ENCODE data around the gene BAIAP2L1.
"Not testable (repeated sequence)": the region's sequence is repeated elsewhere in the genome, so short reads cannot be mapped to it uniquely, and the experiment has no call there.

BAIAP2L1 gene

DNA sequence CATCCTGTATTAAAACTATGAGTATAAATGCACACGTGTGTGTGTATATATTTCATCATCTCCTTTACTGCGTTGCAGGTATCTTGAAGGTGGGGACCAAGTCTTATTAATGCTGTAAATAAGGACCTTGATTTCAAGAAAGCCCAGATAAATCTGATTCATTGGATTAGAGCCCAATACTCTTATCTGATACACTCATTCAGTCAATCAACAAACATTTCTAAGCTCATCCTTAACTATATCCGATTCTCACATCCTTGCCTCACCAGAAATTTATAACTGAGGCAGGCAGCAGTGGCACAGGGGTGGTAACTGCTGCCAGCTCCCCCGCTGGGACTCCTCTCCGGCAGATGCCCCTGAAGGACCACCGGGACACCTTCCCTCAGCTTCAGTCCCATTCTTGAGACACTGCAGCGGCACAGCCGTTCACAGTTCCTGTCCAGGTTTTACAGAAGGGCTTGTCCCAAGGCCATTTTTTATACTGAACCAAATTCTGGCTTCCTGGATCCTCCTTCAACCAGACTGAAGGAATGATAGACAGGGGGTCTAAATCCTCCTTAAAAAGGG, 65.4 kb downstream of the BAIAP2L1 start:
- in situ Hi-C loops (cut with MboI; ENCODE audit: low sequenced_read_pairs), result no loop called here

DNA sequence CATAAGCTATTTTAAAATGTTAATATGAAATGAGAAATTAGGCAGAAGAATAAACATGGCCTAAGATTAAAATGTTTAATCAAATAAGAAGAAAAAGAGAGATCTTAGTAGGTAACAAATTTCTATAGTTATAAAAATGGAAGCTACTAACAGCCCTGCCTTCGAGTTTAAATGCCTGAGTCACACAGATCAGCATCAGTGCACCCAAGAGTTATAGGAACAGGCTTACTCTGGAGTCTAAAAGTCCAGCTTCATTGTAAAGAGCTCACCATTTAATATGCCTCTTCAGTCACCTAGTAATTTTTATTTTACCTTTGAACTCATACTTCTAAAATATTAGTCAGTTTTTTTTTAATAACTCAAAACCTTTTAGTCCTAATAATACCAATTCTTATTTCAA, 66.8 kb downstream of the BAIAP2L1 start:
- in situ Hi-C loops (cut with MboI; ENCODE audit: low sequenced_read_pairs), result no loop called here

More for the DNA sequence above, 65.4 kb downstream of the BAIAP2L1 start:
- no peak overlapping the region for H3K4me3 ChIP-seq
- H3K4me1 ChIP-seq, result no peaks in the 10 kb centered on the region
- no peaks in the 10 kb centered on the region for H3K27me3 ChIP-seq (ENCODE audit: low read depth)
- no peak for DNase-seq (ENCODE audit: low spot score in 2 of 2)
- H3K9me3 ChIP-seq, result 0 out of 2 replicates have a peak, but pooled peaks cover 2% of the 10 kb centered on the region
- no peaks in the 10 kb centered on the region for H3K36me3 ChIP-seq (replicated peaks)

DNA sequence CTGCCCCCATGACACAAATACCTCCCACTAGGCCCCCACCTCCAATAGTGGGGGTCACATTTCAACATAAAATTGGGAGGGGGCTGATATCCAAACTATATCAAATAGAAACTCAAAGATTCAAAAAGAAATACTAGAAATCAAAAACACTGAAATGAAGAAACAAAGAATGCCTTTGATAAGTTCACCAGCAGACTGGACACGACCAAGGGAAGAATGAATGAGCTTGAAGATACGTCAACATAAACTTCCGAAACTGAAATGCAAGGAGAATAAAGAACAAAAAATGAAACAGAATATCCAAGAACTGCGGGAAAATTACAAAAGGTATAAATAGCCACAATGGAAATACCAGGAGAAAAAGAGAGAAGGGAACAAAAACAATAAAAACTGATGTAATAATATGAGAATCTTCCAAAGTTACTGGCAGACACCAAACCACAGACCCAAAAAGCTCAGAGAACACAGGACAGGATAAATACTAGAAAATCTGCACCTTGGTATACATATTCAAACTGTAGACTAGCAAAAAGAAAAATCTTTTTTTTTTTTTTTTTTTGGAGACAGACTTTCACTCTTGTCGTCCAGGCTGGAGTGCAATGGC, 69.9 kb downstream of the BAIAP2L1 start:
- Histone ChIP-seq H3K9me3 (0 out of 2 replicates have a peak, but pooled peaks cover 2% of the 10 kb centered on the region), H3K4me1 (no peaks in the 10 kb centered on the region), H3K27me3 (ENCODE audit: low read depth) (no peaks in the 10 kb centered on the region), H3K36me3 (replicated peaks) (no peaks in the 10 kb centered on the region), H3K4me3 (no peak overlapping the region)
- no peak for DNase-seq (ENCODE audit: low spot score in 2 of 2)
- in situ Hi-C loops (cut with MboI; ENCODE audit: low sequenced_read_pairs), result no loop called here

More for the DNA sequence above, 66.8 kb downstream of the BAIAP2L1 start:
- Histone ChIP-seq H3K27me3 (ENCODE audit: low read depth) (no peaks in the 10 kb centered on the region), H3K4me3 (no peak overlapping the region), H3K4me1 (no peaks in the 10 kb centered on the region), H3K9me3 (0 out of 2 replicates have a peak, but pooled peaks cover 2% of the 10 kb centered on the region), H3K36me3 (replicated peaks) (no peaks in the 10 kb centered on the region)
- no peak for DNase-seq (ENCODE audit: low spot score in 2 of 2)

DNA sequence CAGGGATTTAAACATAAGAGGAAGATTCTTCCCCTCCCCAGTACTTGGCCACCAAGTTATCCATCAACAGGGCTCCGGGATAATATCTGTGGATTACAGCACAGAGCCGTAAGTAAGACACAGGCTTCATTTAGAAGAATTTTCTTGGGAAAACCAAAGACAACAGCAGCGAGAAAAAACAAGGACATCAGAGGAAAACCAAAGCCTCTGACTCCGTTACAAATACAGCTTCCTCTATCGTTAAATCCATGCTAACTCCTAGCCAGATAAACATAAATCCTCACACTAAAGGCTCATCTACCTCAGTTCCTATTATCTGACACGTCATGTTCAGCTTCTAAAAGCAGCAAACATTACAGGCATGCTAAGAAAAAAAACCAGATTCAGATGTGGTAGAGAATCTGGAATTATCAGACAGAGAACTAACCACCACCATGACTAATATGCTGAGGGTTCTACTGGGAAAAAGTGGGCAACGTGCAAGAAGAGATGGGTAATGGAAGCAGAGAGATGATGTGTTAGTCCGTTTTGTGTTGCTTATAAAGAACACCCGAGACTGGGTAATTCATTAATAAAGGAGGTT, 71.0 kb downstream of the BAIAP2L1 start:
- in situ Hi-C loops (cut with MboI; ENCODE audit: low sequenced_read_pairs), result no loop called here
- DNase-seq (ENCODE audit: low spot score in 2 of 2), result no peak

DNA sequence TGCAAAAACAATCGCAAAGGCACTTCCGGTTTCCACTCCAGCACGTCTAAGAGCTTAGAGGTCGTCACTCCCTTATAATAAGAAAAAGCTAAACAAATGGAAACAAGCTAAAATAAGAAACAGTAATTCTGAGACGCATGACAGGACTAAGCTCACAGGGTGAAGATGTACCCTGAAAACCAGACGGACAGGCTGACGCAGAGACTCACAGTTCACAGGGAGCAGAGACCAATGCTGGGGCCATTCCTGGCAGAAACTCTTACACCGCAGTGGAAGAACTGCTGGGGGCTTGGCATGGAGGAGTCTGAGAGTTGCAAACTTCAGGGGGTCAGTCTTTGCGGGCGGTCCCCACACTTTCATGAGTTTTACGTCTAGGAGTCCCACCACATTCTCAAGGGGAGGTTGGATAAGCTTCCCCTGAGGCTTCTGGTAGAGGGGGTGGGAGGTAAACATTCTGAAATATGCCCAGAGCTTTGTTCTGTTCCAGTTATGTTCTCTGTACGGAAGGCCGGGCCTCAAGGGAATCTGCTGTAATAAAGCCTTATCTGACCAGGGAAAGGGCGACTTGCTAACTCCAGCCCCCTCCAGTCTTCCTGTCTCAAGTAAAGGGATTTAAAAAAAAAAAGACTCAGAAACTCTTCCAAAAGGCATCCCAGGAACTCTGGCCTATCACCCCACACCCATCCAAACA, 71.6 kb downstream of the BAIAP2L1 start:
- H3K4me1 ChIP-seq, result no peaks in the 10 kb centered on the region
- in situ Hi-C loops (cut with MboI; ENCODE audit: low sequenced_read_pairs), result no loop called here
- H3K27me3 ChIP-seq (ENCODE audit: low read depth), result no peaks in the 10 kb centered on the region
- no peaks in the 10 kb centered on the region for H3K36me3 ChIP-seq (replicated peaks)
- no peak overlapping the region for H3K4me3 ChIP-seq
- 0 out of 2 replicates have a peak, but pooled peaks cover 2% of the 10 kb centered on the region for H3K9me3 ChIP-seq
- no peak for DNase-seq (ENCODE audit: low spot score in 2 of 2)

More for the DNA sequence above, 71.0 kb downstream of the BAIAP2L1 start:
- H3K9me3 ChIP-seq, result 0 out of 2 replicates have a peak, but pooled peaks cover 2% of the 10 kb centered on the region
- no peaks in the 10 kb centered on the region for H3K36me3 ChIP-seq (replicated peaks)
- H3K4me3 ChIP-seq, result no peak overlapping the region
- no peaks in the 10 kb centered on the region for H3K27me3 ChIP-seq (ENCODE audit: low read depth)
- H3K4me1 ChIP-seq, result no peaks in the 10 kb centered on the region

DNA sequence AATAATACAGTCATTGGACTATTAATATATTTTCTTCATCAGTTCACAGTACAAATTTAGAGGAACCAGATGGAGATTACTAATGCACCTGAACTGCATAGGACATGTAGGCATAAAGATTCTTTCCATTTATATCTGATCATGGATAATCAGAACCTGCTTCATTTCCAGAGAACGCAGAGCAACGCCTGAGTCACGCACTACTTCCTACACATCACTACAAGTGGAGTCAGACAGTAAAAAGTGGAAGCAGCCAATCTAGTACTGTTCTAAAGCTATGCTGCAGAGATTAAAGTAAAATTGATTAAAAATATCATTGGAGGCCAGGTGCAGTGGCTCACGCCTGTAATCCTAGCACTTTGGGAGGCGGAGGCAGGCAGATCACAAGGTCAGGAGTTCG, 76.1 kb downstream of the BAIAP2L1 start:
- Histone ChIP-seq H3K9me3 (no peaks in the 10 kb centered on the region), H3K4me1 (no peaks in the 10 kb centered on the region), H3K36me3 (replicated peaks) (no peaks in the 10 kb centered on the region), H3K27me3 (ENCODE audit: low read depth) (no peaks in the 10 kb centered on the region), H3K4me3 (no peak overlapping the region)
- DNase-seq (ENCODE audit: low spot score in 2 of 2), result no peak
- in situ Hi-C loops (cut with MboI; ENCODE audit: low sequenced_read_pairs), result no loop called here

DNA sequence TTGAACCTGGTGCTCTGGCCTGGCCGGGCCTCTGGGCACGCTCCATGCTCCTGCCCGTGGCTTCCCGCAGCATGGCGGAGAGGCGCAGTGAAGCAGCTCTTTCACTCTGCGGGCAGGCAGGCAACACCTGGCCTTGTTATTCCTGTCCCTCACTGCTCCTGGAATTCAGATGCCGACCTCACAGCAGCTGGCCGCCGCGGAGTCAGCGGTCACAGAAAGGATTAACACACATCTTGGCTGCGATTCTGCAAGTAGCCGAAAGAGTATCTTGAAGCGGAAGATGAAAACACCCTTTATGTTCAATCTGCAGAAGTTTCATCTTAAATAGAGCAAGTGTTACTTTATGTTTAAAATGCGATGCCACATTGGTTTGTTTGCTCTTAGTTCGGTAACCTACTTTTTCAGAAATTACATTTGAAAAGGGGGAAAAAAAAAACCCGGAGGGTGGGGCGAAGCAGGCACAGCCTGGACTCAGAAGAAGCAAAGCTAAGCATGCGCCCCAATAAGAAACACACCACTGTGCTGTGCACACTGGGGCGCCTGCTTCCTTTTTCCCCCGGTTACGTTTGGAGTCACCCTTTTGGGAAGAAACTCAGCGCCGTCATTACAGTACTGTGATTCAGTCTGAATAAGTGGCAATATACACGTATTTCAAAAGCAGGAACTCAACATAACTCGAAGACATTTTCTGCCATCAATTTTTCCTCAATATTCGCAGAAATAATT, 77.1 kb downstream of the BAIAP2L1 start:
- Histone ChIP-seq H3K36me3 (replicated peaks) (no peaks in the 10 kb centered on the region), H3K27me3 (ENCODE audit: low read depth) (no peaks in the 10 kb centered on the region), H3K4me3 (no peak overlapping the region), H3K9me3 (no peaks in the 10 kb centered on the region), H3K4me1 (no peaks in the 10 kb centered on the region)
- in situ Hi-C loops (cut with MboI; ENCODE audit: low sequenced_read_pairs), result no loop called here
- no peak for DNase-seq (ENCODE audit: low spot score in 2 of 2)

DNA sequence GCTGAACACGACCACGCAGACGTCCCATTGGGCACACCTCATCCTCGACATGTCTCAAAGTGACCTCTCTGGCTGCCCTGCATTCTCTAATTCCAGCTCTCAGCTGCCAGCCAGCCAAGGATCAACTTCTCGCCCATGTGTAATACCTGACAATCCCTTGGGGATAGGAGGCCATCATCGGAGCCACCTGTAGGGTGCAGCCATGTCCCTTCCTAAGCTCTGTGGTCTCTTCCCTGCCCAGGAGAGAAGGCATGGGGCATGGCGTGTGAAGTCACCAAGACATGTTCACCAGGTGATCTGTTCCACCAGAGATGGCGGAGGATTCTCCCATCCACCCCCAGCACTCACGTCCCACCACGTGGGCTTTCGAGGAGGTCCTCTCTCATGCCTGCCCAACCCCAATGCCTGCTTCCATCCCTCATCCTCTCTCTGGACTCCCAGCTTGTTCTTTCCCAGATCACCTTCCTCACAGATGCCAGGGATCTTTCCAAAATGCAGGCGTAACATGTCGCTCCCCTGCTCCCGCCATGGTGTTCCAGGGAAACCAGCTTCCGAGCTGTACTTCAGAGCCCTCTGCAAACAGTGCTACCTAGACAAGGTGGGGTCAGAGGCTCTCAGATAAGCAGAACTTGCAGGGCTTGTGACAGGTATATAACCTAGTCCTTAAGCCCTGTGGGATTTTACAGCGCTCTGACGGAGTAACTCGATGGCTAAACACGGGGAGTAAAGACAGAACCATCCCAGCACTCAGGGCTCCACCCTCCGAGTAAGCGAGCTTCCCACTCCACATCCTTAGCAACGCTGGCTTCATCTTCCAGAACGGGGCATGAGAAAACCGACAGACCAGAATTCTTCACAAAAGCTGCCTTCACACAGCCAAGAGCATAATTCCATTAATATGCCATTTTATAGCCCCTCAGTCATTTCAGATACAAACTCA, 78.3 kb downstream of the BAIAP2L1 start:
- in situ Hi-C loops (cut with MboI; ENCODE audit: low sequenced_read_pairs), result no loop called here
- no peaks in the 10 kb centered on the region for H3K36me3 ChIP-seq (replicated peaks)
- H3K27me3 ChIP-seq (ENCODE audit: low read depth), result no peaks in the 10 kb centered on the region
- no peaks in the 10 kb centered on the region for H3K4me1 ChIP-seq
- DNase-seq (ENCODE audit: low spot score in 2 of 2), result no peak
- H3K9me3 ChIP-seq, result no peaks in the 10 kb centered on the region
- H3K4me3 ChIP-seq, result no peak overlapping the region

DNA sequence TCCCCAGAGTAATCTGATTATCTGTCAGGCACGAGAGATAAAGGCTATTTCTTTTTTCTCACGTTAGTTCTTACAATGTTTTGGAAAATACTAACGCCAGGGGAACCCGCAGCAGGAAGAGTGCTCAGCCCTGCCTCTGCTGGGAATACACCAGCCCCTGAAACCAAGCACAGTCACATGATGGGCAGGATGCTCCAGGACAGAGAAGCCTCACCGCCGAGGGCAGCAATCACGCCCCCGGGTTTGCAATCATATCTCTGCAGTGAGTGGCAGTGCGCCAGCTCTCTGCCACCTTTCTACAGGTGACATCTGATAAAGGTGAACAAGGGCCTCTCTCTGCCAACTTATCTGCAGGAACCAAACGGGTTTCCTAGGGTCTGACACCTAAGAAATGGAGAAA, 79.6 kb downstream of the BAIAP2L1 start:
- Histone ChIP-seq H3K9me3 (no peaks in the 10 kb centered on the region), H3K4me1 (no peaks in the 10 kb centered on the region), H3K4me3 (no peak overlapping the region), H3K27me3 (ENCODE audit: low read depth) (no peaks in the 10 kb centered on the region), H3K36me3 (replicated peaks) (peaks cover under 1% of the 10 kb centered on the region; the same call in 1 of the 2 replicates)
- in situ Hi-C loops (cut with MboI; ENCODE audit: low sequenced_read_pairs), result no loop called here
- no peak for DNase-seq (ENCODE audit: low spot score in 2 of 2)

DNA sequence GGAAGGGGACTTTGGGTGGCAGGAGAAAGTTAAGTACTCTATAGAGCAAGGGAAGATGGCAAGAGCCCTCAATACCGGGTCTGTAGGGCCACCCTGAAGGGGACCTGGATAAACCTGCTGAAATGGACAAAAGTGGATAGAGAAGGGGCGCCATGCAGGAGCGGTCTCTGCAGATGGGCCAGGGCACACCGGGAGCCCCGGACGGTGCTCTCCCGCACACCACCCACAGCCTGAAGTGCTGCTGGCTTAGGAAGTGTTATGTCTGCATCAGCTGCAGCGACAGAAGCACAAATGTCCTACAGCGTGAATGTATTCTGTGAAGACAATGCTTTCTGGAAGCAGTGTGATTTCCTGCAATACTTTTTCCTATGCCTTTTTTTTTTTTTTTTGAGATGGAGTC, 81.7 kb downstream of the BAIAP2L1 start:
- Histone ChIP-seq H3K27me3 (ENCODE audit: low read depth) (no peaks in the 10 kb centered on the region), H3K9me3 (no peaks in the 10 kb centered on the region), H3K4me3 (no peak overlapping the region), H3K36me3 (replicated peaks) (peaks cover 8% of the 10 kb centered on the region; the same call in 1 of the 2 replicates), H3K4me1 (no peaks in the 10 kb centered on the region)
- in situ Hi-C loops (cut with MboI; ENCODE audit: low sequenced_read_pairs), result no loop called here
- no peak for DNase-seq (ENCODE audit: low spot score in 2 of 2)

DNA sequence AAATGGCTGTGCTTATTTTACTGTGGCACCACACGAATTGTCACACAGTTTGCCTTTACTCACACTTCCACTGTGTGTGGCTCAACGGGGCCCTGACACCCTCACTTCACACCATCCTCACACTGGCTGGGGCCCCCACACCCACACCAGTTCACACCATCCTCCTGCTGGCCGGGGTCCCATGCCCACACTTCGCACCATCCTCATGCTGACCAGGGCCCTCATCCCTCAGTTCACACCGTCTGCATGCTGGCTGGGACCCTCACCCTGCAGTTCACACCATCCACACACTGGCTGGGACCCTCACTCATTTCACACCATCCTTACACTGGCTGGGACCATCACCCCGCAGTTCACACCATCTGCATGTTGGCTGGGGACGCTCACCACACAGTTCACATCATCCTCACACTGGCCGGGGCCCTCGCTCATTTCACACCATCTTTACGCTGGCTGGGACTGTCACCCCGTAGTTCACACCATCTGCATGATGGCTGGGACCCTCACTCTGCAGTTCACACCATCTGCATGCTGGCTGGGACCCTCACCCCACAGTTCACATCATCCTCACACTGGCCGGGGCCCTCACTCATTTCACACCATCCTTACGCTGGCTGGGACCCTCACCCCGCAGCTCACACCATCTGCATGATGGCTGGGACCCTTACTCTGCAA, 83.4 kb downstream of the BAIAP2L1 start:
- Histone ChIP-seq H3K27me3 (ENCODE audit: low read depth) (no peaks in the 10 kb centered on the region), H3K4me3 (no peak overlapping the region), H3K4me1 (no peaks in the 10 kb centered on the region), H3K9me3 (no peaks in the 10 kb centered on the region), H3K36me3 (replicated peaks) (peaks cover 8% of the 10 kb centered on the region; the same call in 1 of the 2 replicates)
- in situ Hi-C loops (cut with MboI; ENCODE audit: low sequenced_read_pairs), result no loop called here
- DNase-seq (ENCODE audit: low spot score in 2 of 2), result no peak

DNA sequence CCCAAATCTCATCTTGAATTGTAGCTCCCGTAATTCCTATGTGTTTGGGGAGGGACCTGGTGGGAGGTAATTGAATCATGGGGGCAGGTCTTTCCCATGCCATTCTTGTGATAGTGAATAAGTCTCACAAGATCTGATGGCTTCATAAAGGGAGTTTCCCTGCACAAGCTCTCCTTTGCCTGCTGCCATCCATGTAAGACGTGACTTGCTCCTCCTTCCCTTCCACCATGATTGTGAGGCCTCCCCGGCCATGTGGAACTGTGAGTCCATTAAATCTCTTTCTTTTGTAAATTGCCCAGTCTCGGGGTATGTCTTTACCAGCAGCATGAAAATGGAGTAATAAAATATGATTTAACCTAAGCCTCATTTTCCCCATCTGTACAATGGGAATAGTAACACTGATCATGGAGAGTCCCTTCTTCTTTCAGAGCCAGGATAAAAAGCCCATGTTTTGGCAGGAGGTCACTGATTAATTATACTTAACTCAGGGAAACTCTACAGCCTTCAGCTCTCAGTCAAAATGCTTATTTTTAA, 84.8 kb downstream of the BAIAP2L1 start:
- H3K4me3 ChIP-seq; H3K36me3 ChIP-seq (replicated peaks); H3K27me3 ChIP-seq (ENCODE audit: low read depth); H3K4me1 ChIP-seq; in situ Hi-C loops (cut with MboI; ENCODE audit: low sequenced_read_pairs); DNase-seq (ENCODE audit: low spot score in 2 of 2); H3K9me3 ChIP-seq: not testable (repeated sequence)
